GM12872 (cell line): Measurements from ENCODE around the gene GTF2F2.

ENCODE experiments used
- TF ChIP-seq, protein P1 (sequence below): IDR thresholded peaks from 3 replicates; pipeline ENCODE4 v1.5.1; 2011; ENCODE audit warnings: low read depth, mild to moderate bottlenecking, low read length, moderate library complexity; ENCODE audit not compliant: insufficient read depth

The GTF2F2 gene

DNA sequence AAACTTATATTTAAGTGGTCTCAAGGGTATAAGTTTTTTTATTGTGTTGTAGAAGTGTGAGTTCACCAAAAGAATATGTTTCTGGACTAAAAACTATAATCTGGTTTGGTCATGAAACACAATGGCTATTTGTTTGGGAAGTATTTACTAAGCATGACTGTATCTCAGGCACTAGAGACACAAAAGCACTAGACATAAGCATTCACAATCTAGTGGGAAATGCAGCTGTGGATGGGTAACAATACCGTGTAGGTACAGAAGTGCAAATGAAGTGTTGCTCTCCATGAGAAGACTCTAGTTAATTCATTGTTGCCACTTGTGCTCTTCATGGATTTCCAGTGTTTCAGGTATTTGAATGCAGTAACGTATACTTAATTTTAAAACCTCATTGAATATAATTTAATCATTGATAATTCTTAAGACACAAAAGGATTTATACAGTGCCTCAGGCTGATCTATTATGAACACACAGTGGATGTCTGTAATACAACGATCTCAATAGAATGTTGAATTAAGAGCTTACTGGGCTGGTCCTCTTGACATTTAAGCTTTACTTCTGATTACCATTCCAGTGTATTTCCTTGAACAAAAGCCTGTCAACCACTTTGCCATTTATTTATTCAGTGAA lies 169.7 kb downstream of the GTF2F2 start:
- TF ChIP-seq, protein P1, sequence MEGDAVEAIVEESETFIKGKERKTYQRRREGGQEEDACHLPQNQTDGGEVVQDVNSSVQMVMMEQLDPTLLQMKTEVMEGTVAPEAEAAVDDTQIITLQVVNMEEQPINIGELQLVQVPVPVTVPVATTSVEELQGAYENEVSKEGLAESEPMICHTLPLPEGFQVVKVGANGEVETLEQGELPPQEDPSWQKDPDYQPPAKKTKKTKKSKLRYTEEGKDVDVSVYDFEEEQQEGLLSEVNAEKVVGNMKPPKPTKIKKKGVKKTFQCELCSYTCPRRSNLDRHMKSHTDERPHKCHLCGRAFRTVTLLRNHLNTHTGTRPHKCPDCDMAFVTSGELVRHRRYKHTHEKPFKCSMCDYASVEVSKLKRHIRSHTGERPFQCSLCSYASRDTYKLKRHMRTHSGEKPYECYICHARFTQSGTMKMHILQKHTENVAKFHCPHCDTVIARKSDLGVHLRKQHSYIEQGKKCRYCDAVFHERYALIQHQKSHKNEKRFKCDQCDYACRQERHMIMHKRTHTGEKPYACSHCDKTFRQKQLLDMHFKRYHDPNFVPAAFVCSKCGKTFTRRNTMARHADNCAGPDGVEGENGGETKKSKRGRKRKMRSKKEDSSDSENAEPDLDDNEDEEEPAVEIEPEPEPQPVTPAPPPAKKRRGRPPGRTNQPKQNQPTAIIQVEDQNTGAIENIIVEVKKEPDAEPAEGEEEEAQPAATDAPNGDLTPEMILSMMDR = no peak

DNA sequence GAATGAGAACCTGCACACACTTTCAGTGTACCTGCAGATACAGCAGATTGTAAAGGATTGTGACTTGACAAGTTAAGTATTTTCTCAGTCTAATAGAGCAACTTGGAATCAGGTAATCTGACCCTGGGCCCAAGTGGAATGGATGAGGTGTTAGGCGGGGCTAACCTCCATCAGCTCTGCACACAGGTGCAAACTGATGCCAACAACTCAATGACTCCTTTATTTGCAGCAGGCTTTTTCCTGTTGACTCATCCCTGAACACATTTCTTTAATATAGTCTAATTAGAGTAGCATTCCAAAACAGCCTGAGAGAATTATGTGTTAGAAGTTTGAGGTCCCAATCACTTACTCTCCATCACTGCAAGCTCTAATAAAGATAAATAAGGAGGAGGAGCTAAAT lies 171.9 kb downstream of the GTF2F2 start:
- TF ChIP-seq, protein P1 = no peak

DNA sequence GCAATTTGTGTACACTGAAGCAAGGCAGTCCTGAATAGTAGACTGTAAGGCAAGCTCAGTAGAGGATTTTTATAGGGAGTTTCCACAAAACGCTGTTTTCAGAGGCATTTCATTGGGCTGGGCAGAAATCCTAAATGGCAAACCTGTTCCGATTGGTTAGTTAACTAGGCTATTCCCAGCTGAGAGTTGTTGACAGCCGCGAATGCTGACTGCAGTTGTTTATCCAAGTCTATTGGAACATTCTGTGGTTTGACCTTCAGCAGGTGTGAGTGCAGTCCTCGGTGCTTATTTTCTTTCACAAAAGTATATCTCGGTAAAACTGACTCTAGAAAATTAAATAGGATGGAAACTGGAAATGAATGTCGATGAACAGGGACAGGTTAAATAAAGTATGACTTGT lies 175.2 kb downstream of the GTF2F2 start:
- TF ChIP-seq, protein P1 = no peak

DNA sequence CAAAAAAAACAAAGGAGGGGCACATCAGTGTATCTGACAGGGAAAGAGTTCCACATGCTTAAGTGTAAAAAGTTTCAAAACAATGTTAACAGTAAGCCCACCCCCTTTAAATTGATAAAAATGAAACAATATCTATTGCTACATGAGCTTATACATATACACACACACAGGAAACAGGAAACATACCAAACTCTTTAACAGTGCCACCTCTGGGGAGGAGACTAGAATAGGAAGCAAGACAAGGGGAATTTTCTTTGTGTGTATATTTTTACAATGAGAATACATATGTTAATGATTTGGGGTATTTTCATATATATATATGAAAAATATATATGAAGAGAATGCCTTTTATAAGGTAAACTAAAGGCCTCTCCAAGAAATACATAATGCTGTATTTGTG lies 175.9 kb downstream of the GTF2F2 start:
- TF ChIP-seq, protein P1 = no peak

DNA sequence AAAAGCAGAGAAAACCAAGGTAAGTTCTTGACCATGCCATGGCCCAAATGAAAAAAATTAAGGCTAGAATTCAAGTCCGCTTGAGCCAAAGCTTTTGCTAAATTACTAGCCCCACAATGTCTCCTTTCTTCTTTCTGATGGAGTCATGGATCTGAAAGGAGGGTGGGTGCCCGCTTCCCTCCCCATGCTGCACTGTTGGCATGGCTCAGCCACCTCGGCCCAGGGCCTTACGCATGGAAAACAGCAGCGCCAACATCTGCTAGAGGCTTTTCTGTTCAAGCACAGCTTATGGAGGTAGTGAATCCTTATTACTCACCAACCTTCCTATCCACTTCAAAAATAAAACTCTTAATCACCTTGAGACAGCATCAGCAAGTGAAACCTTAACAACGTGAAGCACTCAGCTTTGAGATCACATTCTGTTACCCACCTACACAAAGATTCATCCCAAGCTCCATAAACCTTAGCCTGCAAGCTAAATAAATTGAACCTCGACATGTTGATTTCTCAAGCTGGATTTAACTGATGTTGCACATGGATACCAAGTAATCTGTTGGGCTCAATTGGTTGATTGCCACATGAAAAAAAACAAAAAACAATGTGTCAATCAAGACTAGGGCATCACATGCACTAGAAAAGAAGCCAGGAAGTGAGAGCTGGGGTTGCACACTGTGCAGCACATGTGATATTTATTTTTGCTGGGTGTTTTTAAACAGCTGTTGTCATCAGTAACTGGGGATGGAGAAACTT lies 177.3 kb downstream of the GTF2F2 start:
- TF ChIP-seq, protein P1 = no peak

DNA sequence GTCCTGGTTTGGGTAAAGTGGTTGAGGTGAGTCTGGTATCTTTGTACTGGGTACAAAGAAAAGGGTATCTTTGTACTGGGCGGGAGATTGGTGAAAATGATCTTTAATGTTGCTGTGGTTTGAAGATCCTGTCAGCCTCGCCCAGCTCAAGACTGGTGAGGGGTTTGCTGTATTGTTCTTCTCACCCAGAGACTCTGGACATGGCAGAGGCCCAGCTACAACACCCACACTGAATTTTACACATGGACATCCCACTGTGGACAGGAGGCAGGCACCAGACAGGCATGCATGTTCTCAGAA lies 177.8 kb downstream of the GTF2F2 start:
- TF ChIP-seq, protein P1 = no peak

DNA sequence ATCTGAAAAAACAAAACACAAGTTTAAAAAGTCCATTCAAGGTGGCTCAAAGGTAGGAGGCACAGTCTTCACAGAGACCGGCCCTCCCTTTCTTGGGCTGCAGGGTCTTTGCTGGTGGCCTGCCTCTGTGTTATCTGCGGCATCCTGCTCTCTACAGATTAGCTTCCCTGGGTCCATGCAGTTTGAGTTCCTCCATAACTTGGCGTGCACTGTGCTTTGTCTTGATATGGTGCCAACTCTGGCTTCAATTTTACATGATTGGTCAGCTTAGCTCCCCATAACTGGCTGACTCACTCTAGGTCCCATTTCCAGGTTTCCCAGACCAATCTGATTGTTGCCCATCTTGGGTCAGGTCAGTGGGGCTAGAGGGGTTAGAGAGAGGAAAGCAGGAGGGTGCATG lies 178.9 kb downstream of the GTF2F2 start:
- TF ChIP-seq, protein P1 = no peak
